Brain microvascular endothelial cell (primary cell): Measurements from ENCODE around the gene ACRBP.
A peak's percentile ranks its signal among the peaks of the same experiment; 100 is the strongest.

Experiments used
- DNase-seq: peaks from one replicate; pipeline ENCODE4 v3.0.0-alpha.2; 2020
- H3K27ac ChIP-seq: fragments of 250-450 bp; sonication (Bioruptor Pico); 2 replicates; pipeline ENCODE4 v1.5.1; 2020; ENCODE audit warnings: mild to moderate bottlenecking, moderate library complexity
- H3K27me3 ChIP-seq: fragments of 250-450 bp; sonication (Bioruptor Pico); replicated peaks from 2 replicates; pipeline ENCODE4 v1.5.1; 2020; ENCODE audit warnings: mild to moderate bottlenecking
- H3K36me3 ChIP-seq: fragments of 250-450 bp; sonication (Bioruptor Pico); replicated peaks from 2 replicates; pipeline ENCODE4 v1.5.1; 2020; ENCODE audit warnings: mild to moderate bottlenecking
- H3K4me3 ChIP-seq: 2 replicates; pipeline ENCODE4 v1.5.1; 2011; ENCODE audit warnings: low read depth, mild to moderate bottlenecking, control low read depth, low read length, moderate library complexity
- CTCF ChIP-seq: IDR thresholded peaks from 2 replicates; pipeline ENCODE4 v1.5.1; 2011; ENCODE audit warnings: low read depth, mild to moderate bottlenecking, moderate library complexity, low read length, control low read depth, inconsistent platforms; ENCODE audit errors: missing control alignments
- in situ Hi-C: cut with HindIII; loops from 2 replicates; pipeline ENCODE4 v1.10.0; 2017; ENCODE audit warnings: low sequenced_read_pairs, low pct_ligation_motif_present

ACRBP gene

GRCh38 chr12:6607751-6608591, 39.3 kb downstream of the ACRBP start:
- peak; percentile 40 for DNase-seq
- Histone ChIP-seq H3K27ac (no peak overlapping the region), H3K27me3 (no peaks in the 10 kb centered on the region), H3K36me3 (peaks cover 5% of the 10 kb centered on the region), H3K4me3 (peak overlapping the region; percentile 5)
- TF ChIP-seq CTCF, result no peak
- in situ Hi-C loops, result no loop called here

- DNase-seq, result no peak
- TF ChIP-seq CTCF, result no peak
- Histone ChIP-seq H3K36me3 (peaks cover 16% of the 10 kb centered on the region), H3K4me3 (peak overlapping the region; percentile 80), H3K27ac (no peak overlapping the region), H3K27me3 (no peaks in the 10 kb centered on the region)
- in situ Hi-C loops, result no loop called here
These were observed 40.7 kb downstream of the ACRBP start for GRCh38 chr12:6606331-6607131.

GRCh38 chr12:6605421-6606330, 41.6 kb downstream of the ACRBP start:
- H3K4me3 ChIP-seq, result peak overlapping the region; percentile 80
- no peak for DNase-seq

GRCh38 chr12:6604259-6605029, 42.8 kb downstream of the ACRBP start:
- in situ Hi-C loops, result no loop called here
- TF ChIP-seq CTCF, result no peak
- H3K36me3 ChIP-seq, result peaks cover 36% of the 10 kb centered on the region
- no peak overlapping the region for H3K27ac ChIP-seq
- peak overlapping the region; percentile 80 for H3K4me3 ChIP-seq
- DNase-seq, result no peak
- H3K27me3 ChIP-seq, result no peaks in the 10 kb centered on the region

More at GRCh38 chr12:6605421-6606330, 41.6 kb downstream of the ACRBP start:
- Histone ChIP-seq H3K27me3 (no peaks in the 10 kb centered on the region), H3K36me3 (peaks cover 24% of the 10 kb centered on the region), H3K27ac (no peak overlapping the region)
- TF ChIP-seq CTCF, result no peak
- in situ Hi-C loops, result no loop called here

GRCh38 chr12:6603095-6603567, 44.1 kb downstream of the ACRBP start:
- H3K27me3 ChIP-seq, result no peaks in the 10 kb centered on the region
- peak overlapping the region; percentile 27 for H3K4me3 ChIP-seq
- no peak overlapping the region for H3K27ac ChIP-seq
- TF ChIP-seq CTCF, result no peak
- peaks cover 50% of the 10 kb centered on the region for H3K36me3 ChIP-seq
- no peak for DNase-seq
- in situ Hi-C loops, result no loop called here
